HCT116 (cell line): ENCODE results near the gene ITIH1. TPM values are rescaled to one million over a fixed set of nuclear protein-coding genes. Genes with fewer than 3 reads are reported as not detected.

Experiments
- ATAC-seq: fragments of 200-7000 bp; cut with Tn5 transposase; 2 replicates; pipeline ENCODE4 v1.9.1; 2020; ENCODE audit warnings: mild to moderate bottlenecking, moderate library complexity
- BruUV-seq: library from RNA; stranded (reverse); fragments of 400-500 nt; replicated peaks from 2 replicates; lab custom pipeline; 2021; lab: Mats Ljungman, UMichigan
- CTCF ChIA-PET: fragments of 300-600 bp; sonication (Branson Sonifier 250); formaldehyde crosslinking; loops from one replicate; lab custom pipeline; 2021; ENCODE audit warnings: antibody characterized with exemption; lab: Charles Lee
- POLR2A ChIA-PET: fragments of 300-600, 350-600 bp; sonication (Branson Sonifier 250); formaldehyde crosslinking; loops from one replicate; lab custom pipeline; 2021; ENCODE audit warnings: antibody characterized with exemption; lab: Charles Lee
- RAD21 ChIA-PET, 2 experiments: fragments of 300-600 bp; sonication (Branson Sonifier 250); formaldehyde crosslinking; loops; one replicate each; lab custom pipeline; 2023; ENCODE audit warnings: low total read pairs in 2 of 2; ENCODE audit not compliant: uncharacterized antibody in 2 of 2, unreplicated experiment in 2 of 2, low non-redundant PET in 1 of 2; lab: Charles Lee
- DNase-seq: peaks from one replicate; pipeline ENCODE4 v3.0.0-alpha.2; 2010; ENCODE audit warnings: low read depth, low spot score
- H2AFZ ChIP-seq: fragments of 200-600 bp; shearing (Covaris generic), sonication (generic); 2 replicates; pipeline ENCODE4 v1.6.1; 2017; ENCODE audit warnings: low read depth, mixed run types, mixed read lengths, antibody characterized with exemption, low read length; ENCODE audit not compliant: poor library complexity, severe bottlenecking
- H3K27ac ChIP-seq: 2 replicates; pipeline ENCODE4 v1.5.1; 2012; ENCODE audit warnings: low read depth, low read length
- H3K27me3 ChIP-seq: fragments of 200-600 bp; sonication (generic); 2 replicates; pipeline ENCODE4 v1.6.1; 2016; ENCODE audit warnings: mixed run types, low read length, mixed read lengths; ENCODE audit not compliant: insufficient read depth
- H3K36me3 ChIP-seq, 2 experiments: fragments of 200-500 bp in 1 of 2; fragments of 200-600 bp in 1 of 2; sonication (Bioruptor generic) in 1 of 2; sonication (generic) in 1 of 2; 2 replicates each; pipeline versions ENCODE4 v1.5.1 to v1.6.1; 2014 to 2016; ENCODE audit warnings: low read length in 2 of 2, inconsistent platforms in 1 of 2, mixed read lengths in 1 of 2, mixed run types in 1 of 2; ENCODE audit not compliant: insufficient read depth in 2 of 2, control insufficient read depth in 1 of 2
- H3K4me1 ChIP-seq, 2 experiments: fragments of 200-600 bp in 1 of 2; sonication (generic) in 1 of 2; 2 replicates each; pipeline versions ENCODE4 v1.5.1 to v1.6.1; 2012 to 2017; ENCODE audit warnings: low read length in 2 of 2, inconsistent platforms in 1 of 2, mild to moderate bottlenecking in 1 of 2, mixed read lengths in 1 of 2, mixed run types in 1 of 2, moderate library complexity in 1 of 2; ENCODE audit not compliant: insufficient read depth in 2 of 2, control insufficient read depth in 1 of 2
- H3K4me2 ChIP-seq: fragments of 200-600 bp; sonication (generic); 2 replicates; pipeline ENCODE4 v1.6.1; 2017; ENCODE audit warnings: mixed run types, low read length, mixed read lengths
- H3K4me3 ChIP-seq, 2 experiments: fragments of 200-600 bp in 1 of 2; sonication (generic) in 1 of 2; replicated peaks in 1 of 2; 2 replicates each; pipeline ENCODE4 v1.5.1; 2011 to 2016; ENCODE audit warnings: low read length in 2 of 2, control low read depth in 1 of 2, low read depth in 1 of 2, mild to moderate bottlenecking in 1 of 2, mixed read lengths in 1 of 2, mixed run types in 1 of 2
- H3K79me2 ChIP-seq: fragments of 200-600 bp; sonication (generic); 2 replicates; pipeline ENCODE4 v1.6.1; 2017; ENCODE audit warnings: mild to moderate bottlenecking, mixed run types, low read length, moderate library complexity, mixed read lengths; ENCODE audit not compliant: insufficient read depth
- H3K9ac ChIP-seq: fragments of 200-600 bp; sonication (generic); 2 replicates; pipeline ENCODE4 v1.6.1; 2016; ENCODE audit warnings: low read length, mixed read lengths
- H3K9me2 ChIP-seq: fragments of 200-600 bp; sonication (generic), shearing (Covaris generic); 2 replicates; pipeline ENCODE4 v1.6.1; 2017; ENCODE audit warnings: mixed run types, mild to moderate bottlenecking, moderate library complexity; ENCODE audit not compliant: insufficient read depth
- H3K9me3 ChIP-seq, 2 experiments: fragments of 200-500 bp in 1 of 2; fragments of 200-600 bp in 1 of 2; sonication (Bioruptor generic) in 1 of 2; sonication (generic) in 1 of 2; 2 replicates each; pipeline ENCODE4 v1.6.1; 2014 to 2017; ENCODE audit warnings: low read length in 2 of 2, mixed read lengths in 2 of 2, inconsistent platforms in 1 of 2, low read depth in 1 of 2, mild to moderate bottlenecking in 1 of 2, mixed run types in 1 of 2, moderate library complexity in 1 of 2; ENCODE audit not compliant: control insufficient read depth in 1 of 2, insufficient read depth in 1 of 2
- H4K20me1 ChIP-seq: fragments of 200-600 bp; sonication (generic), shearing (Covaris generic); 2 replicates; pipeline ENCODE4 v1.6.1; 2017; ENCODE audit warnings: mixed run types, mild to moderate bottlenecking, moderate library complexity; ENCODE audit not compliant: insufficient read depth
- ATF3 ChIP-seq: IDR thresholded peaks from 2 replicates; pipeline ENCODE4 v1.6.1; 2012
- CBX3 ChIP-seq: IDR thresholded peaks from 2 replicates; pipeline ENCODE4 v1.6.1; 2012; ENCODE audit warnings: low read depth
- CTCF ChIP-seq, 3 experiments: fragments of 200-600 bp in 1 of 3; sonication (generic) in 1 of 3; IDR thresholded peaks in 2 of 3; conservative IDR thresholded peaks in 1 of 3; 2 replicates each; pipeline ENCODE4 v1.5.1; 2012 to 2017; ENCODE audit warnings: low read depth in 2 of 3, low read length in 2 of 3, antibody characterized with exemption in 1 of 3, borderline replicate concordance in 1 of 3, control low read depth in 1 of 3, mild to moderate bottlenecking in 1 of 3, mixed read lengths in 1 of 3, mixed run types in 1 of 3, moderate library complexity in 1 of 3; ENCODE audit not compliant: insufficient read depth in 1 of 3
- ELF1 ChIP-seq: IDR thresholded peaks from 2 replicates; pipeline ENCODE4 v1.6.1; 2012; ENCODE audit warnings: low read depth, borderline replicate concordance
- EZH2 ChIP-seq: fragments of 200-600 bp; sonication (generic); IDR thresholded peaks from 2 replicates; pipeline ENCODE4 v1.6.1; 2017; ENCODE audit warnings: antibody characterized with exemption, mixed run types
- EZH2phosphoT487 ChIP-seq: fragments of 200-600 bp; IDR thresholded peaks from 2 replicates; pipeline ENCODE4 v1.6.1; 2018; ENCODE audit warnings: antibody characterized with exemption, borderline replicate concordance
- FOSL1 ChIP-seq: IDR thresholded peaks from 2 replicates; pipeline ENCODE4 v1.6.1; 2012; ENCODE audit warnings: low read depth
- JUND ChIP-seq: IDR thresholded peaks from 2 replicates; pipeline ENCODE4 v1.6.1; 2012
- MAX ChIP-seq: IDR thresholded peaks from 2 replicates; pipeline ENCODE4 v1.6.1; 2012
- POLR2A ChIP-seq: IDR thresholded peaks from 2 replicates; pipeline ENCODE4 v1.7.0; 2011; ENCODE audit warnings: borderline replicate concordance; ENCODE audit not compliant: insufficient read depth, insufficient read length; ENCODE audit errors: extremely low read depth
- POLR2AphosphoS5 ChIP-seq: IDR thresholded peaks from 2 replicates; pipeline ENCODE4 v1.6.1; 2011; ENCODE audit warnings: mild to moderate bottlenecking, low read depth, low read length, moderate library complexity
- SP1 ChIP-seq: IDR thresholded peaks from 2 replicates; pipeline ENCODE4 v1.6.1; 2012; ENCODE audit warnings: low read depth
- SRF ChIP-seq: IDR thresholded peaks from 2 replicates; pipeline ENCODE4 v1.6.1; 2012; ENCODE audit warnings: low read depth
- TCF7L2 ChIP-seq: IDR thresholded peaks from 2 replicates; pipeline ENCODE4 v1.7.0; 2011; ENCODE audit warnings: borderline replicate concordance, inconsistent platforms; ENCODE audit not compliant: insufficient read depth, insufficient read length; ENCODE audit errors: extremely low read depth
- YY1 ChIP-seq: IDR thresholded peaks from 2 replicates; pipeline ENCODE4 v1.6.1; 2011; ENCODE audit warnings: low read length, low read depth, moderate library complexity, mild to moderate bottlenecking; ENCODE audit not compliant: insufficient replicate concordance; ENCODE audit errors: extremely low read depth
- ZFX ChIP-seq: fragments of 450-650 bp; IDR thresholded peaks from 2 replicates; pipeline ENCODE4 v1.6.1; 2017
- ZNF274 ChIP-seq: fragments of 200-500 bp; sonication (Bioruptor generic); IDR thresholded peaks from 2 replicates; pipeline ENCODE4 v1.6.1; 2014; ENCODE audit warnings: mild to moderate bottlenecking, low read depth, low read length, inconsistent platforms
- intact Hi-C: fragments of 100-400 bp; cut with micrococcal nuclease; formaldehyde crosslinking; loops from 2 replicates; pipeline ENCODE4 v1.10.0; 2022
- total RNA-seq: library from RNA; stranded (reverse); gene quantifications from one replicate; pipeline ENCODE4 v1.2.1, GENCODE V29; 2021; ENCODE audit not compliant: unreplicated experiment
- TF ChIP-seq, protein P1 (sequence below): IDR thresholded peaks from 2 replicates; pipeline ENCODE4 v1.6.1; 2012; ENCODE audit warnings: low read depth

Gene ITIH1
- total RNA-seq, 1 experiment from 2014 or later, result 0.37 TPM

GRCh38 chr3:52810923-52811322, 33.5 kb downstream of the ITIH1 start:
- RAD21 ChIA-PET, result no interaction called here
- TF ChIP-seq SRF, result no peak
- TF ChIP-seq POLR2A, result no peak
- TF ChIP-seq EZH2, result no peak
- no peak for TF ChIP-seq MAX
- TF ChIP-seq CTCF (IDR thresholded peaks at IDR 0.05 in 2 of 3, conservative IDR thresholded peaks at IDR 0.05 in 1 of 3; ENCODE audit: borderline replicate concordance in 1 of 3, insufficient read depth in 1 of 3, low read depth in 2 of 3, low read length in 2 of 3), result no peak
- TF ChIP-seq EZH2phosphoT487, result no peak
- TF ChIP-seq SP1, result no peak
- no peak for TF ChIP-seq ELF1
- TF ChIP-seq POLR2AphosphoS5, result no peak
- no peak for TF ChIP-seq ZFX
- no peak for TF ChIP-seq JUND
- TF ChIP-seq CBX3, result no peak
- no peak for TF ChIP-seq YY1
- TF ChIP-seq, protein P1, sequence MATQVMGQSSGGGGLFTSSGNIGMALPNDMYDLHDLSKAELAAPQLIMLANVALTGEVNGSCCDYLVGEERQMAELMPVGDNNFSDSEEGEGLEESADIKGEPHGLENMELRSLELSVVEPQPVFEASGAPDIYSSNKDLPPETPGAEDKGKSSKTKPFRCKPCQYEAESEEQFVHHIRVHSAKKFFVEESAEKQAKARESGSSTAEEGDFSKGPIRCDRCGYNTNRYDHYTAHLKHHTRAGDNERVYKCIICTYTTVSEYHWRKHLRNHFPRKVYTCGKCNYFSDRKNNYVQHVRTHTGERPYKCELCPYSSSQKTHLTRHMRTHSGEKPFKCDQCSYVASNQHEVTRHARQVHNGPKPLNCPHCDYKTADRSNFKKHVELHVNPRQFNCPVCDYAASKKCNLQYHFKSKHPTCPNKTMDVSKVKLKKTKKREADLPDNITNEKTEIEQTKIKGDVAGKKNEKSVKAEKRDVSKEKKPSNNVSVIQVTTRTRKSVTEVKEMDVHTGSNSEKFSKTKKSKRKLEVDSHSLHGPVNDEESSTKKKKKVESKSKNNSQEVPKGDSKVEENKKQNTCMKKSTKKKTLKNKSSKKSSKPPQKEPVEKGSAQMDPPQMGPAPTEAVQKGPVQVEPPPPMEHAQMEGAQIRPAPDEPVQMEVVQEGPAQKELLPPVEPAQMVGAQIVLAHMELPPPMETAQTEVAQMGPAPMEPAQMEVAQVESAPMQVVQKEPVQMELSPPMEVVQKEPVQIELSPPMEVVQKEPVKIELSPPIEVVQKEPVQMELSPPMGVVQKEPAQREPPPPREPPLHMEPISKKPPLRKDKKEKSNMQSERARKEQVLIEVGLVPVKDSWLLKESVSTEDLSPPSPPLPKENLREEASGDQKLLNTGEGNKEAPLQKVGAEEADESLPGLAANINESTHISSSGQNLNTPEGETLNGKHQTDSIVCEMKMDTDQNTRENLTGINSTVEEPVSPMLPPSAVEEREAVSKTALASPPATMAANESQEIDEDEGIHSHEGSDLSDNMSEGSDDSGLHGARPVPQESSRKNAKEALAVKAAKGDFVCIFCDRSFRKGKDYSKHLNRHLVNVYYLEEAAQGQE, result no peak
- TF ChIP-seq ATF3, result no peak
- no peak for TF ChIP-seq TCF7L2
- no peak for TF ChIP-seq FOSL1
- no peak for TF ChIP-seq ZNF274
- intact Hi-C loops, result no loop called here
- H3K4me1 ChIP-seq, result no peaks in the 10 kb centered on the region
- CTCF ChIA-PET, result no interaction called here
- BruUV-seq, result no TSS peak
- no peak overlapping the region for H3K27ac ChIP-seq
- no peak overlapping the region for H3K9ac ChIP-seq
- POLR2A ChIA-PET, result no interaction called here
- no peaks in the 10 kb centered on the region for H3K27me3 ChIP-seq
- DNase-seq, result no peak
- H3K9me2 ChIP-seq, result no peaks in the 10 kb centered on the region
- ATAC-seq, result no peak
- H3K79me2 ChIP-seq, result no peaks in the 10 kb centered on the region
- H4K20me1 ChIP-seq, result no peaks in the 10 kb centered on the region
- no peak overlapping the region for H3K4me3 ChIP-seq
- no peaks in the 10 kb centered on the region for H3K9me3 ChIP-seq
- no peak overlapping the region for H3K4me2 ChIP-seq
- no peak overlapping the region for H2AFZ ChIP-seq
- no peaks in the 10 kb centered on the region for H3K36me3 ChIP-seq
